ENCODE results near the gene BRD4.

DNA sequence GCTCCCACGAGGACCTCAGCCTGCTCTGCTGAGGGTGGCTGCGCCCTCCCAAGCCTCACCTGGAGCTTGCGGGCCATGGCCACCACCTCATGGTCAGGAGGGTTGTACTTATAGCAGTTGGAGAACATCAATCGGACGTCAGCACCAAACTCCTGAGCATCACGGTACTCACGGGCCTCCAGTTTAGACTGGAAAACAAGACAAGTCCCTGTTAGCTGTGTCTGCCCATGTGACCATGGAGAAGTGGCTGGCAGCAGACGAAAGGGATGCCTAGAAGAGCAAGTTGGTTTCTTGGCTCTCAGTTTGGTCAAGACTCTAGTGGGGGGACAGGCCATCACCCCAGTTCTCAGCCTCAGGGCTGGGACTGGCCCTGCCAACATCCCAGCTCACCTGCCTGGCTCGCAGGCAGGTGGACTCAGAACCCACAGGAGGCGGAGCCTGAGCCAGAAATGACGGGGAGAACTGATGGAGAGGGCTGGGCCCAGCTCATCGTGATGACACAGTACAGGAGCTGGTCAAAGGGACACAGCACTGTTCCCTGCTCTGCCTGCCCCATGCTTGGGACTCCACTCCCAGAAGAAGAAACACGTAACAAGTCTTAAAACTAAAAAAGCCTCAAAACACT, 68.9 kb downstream of the BRD4 start:
- TF ChIP-seq, protein P1, sequence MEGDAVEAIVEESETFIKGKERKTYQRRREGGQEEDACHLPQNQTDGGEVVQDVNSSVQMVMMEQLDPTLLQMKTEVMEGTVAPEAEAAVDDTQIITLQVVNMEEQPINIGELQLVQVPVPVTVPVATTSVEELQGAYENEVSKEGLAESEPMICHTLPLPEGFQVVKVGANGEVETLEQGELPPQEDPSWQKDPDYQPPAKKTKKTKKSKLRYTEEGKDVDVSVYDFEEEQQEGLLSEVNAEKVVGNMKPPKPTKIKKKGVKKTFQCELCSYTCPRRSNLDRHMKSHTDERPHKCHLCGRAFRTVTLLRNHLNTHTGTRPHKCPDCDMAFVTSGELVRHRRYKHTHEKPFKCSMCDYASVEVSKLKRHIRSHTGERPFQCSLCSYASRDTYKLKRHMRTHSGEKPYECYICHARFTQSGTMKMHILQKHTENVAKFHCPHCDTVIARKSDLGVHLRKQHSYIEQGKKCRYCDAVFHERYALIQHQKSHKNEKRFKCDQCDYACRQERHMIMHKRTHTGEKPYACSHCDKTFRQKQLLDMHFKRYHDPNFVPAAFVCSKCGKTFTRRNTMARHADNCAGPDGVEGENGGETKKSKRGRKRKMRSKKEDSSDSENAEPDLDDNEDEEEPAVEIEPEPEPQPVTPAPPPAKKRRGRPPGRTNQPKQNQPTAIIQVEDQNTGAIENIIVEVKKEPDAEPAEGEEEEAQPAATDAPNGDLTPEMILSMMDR (conservative IDR thresholded peaks at IDR 0.05; ENCODE audit: low read length): no peak
- no peak for TF ChIP-seq EZH2phosphoT487 (IDR thresholded peaks at IDR 0.05; ENCODE audit: borderline replicate concordance, low read depth, low read length)

Data from OCI-LY7 (cell line).